Stomach smooth muscle (tissue), 2 donors: Measurements from ENCODE around the gene TMEM245.

ENCODE experiments used
- H3K27ac ChIP-seq: one replicate; pipeline ENCODE4 v1.7.0; 2013; ENCODE audit warnings: mild to moderate bottlenecking, low read length, inconsistent platforms
- H3K27me3 ChIP-seq, 2 donors: one replicate each; pipeline ENCODE4 v1.7.0; 2013; ENCODE audit warnings: low read length in 2 of 2; ENCODE audit not compliant: insufficient read depth in 2 of 2, control insufficient read depth in 1 of 2
- H3K36me3 ChIP-seq, 2 donors: one replicate each; pipeline ENCODE4 v1.7.0; 2013; ENCODE audit warnings: low read length in 2 of 2; ENCODE audit not compliant: control insufficient read depth in 2 of 2, insufficient read depth in 2 of 2
- H3K4me1 ChIP-seq: one replicate; pipeline ENCODE4 v1.7.0; 2013; ENCODE audit warnings: low read length; ENCODE audit not compliant: control insufficient read depth, insufficient read depth
- H3K4me3 ChIP-seq, 2 donors: one replicate each; pipeline ENCODE4 v1.7.0; 2013; ENCODE audit warnings: low read length in 2 of 2
- H3K9ac ChIP-seq, 2 donors: one replicate each; pipeline ENCODE4 v1.7.0; 2013; ENCODE audit warnings: low read length in 2 of 2, mild to moderate bottlenecking in 1 of 2
- H3K9me3 ChIP-seq, 2 donors: one replicate each; pipeline ENCODE4 v1.7.0; 2013; ENCODE audit warnings: low read length in 2 of 2; ENCODE audit not compliant: control insufficient read depth in 2 of 2
- donor health status: healthy.
- donor health status: Pancreatic carcinoma.

The TMEM245 gene

DNA sequence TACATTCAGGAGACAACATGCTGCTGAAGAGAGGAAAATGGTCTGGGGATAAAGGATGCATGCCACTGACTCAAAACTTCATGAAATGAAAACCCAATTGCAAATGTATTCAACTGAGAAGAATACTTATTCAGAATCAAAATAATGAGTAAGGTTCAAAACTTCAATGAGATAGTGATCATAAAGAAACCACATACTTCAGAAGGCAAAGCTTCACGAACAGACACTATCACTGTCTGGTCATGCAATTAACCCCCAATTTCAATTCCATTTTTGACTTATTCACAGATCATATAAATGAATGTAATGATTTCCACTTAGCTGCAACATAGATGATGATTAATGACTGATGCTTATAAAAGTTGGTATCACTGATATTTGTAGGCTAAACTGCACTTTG, 73.4 kb downstream of the TMEM245 start:
- no peak overlapping the region for H3K4me3 ChIP-seq
- H3K36me3 ChIP-seq: peaks cover 53 to 63% of the 10 kb centered on the region in 2 donors
- no peaks in the 10 kb centered on the region for H3K27me3 ChIP-seq
- H3K9me3 ChIP-seq: no peaks in the 10 kb centered on the region
- no peak overlapping the region for H3K27ac ChIP-seq
- H3K9ac ChIP-seq: no peak overlapping the region
- no peaks in the 10 kb centered on the region for H3K4me1 ChIP-seq

DNA sequence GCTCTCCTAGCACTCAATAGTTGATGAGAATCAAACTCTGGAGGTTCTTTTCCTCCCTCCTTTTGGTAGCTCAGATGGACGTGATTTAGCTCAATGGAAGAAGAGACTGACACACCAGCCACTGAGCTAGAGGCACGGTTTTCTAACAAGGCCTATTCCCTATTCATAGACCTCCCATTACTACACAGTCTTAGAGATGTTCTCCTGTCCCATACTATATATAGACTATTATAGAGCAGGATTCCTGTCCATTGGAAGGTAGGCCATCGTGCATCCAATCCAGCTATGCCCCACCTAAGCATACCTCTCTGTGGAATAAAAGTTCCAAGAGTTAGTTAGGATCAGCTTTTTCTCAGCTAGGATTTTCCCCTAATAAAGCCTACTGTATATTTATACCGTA, 76.2 kb downstream of the TMEM245 start:
- Histone ChIP-seq H3K27ac (no peak overlapping the region), H3K27me3 (no peaks in the 10 kb centered on the region), H3K4me3 (no peak overlapping the region), H3K4me1 (no peaks in the 10 kb centered on the region), H3K9me3 (no peaks in the 10 kb centered on the region), H3K9ac (no peak overlapping the region), H3K36me3 (peaks cover 42 to 46% of the 10 kb centered on the region in 2 donors)

DNA sequence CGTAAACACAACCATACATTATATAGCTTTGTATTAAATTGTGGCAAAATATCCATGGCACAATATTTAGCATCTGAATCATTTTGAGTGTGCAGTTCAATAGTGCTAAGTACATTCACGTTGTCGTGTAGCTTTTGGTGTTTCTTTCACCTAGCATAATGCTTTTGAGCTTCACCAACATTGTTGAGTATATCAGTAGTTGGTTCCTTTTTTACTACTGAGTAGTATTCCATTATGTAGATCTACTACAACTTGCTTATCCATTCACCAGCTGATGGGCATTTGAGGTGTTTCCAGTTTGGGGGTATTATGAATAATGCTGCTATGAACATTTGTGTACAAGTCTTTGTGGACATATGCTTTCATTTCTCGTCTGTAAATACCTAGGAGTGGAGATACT, 79.2 kb downstream of the TMEM245 start:
- peaks cover 6% of the 10 kb centered on the region for H3K4me1 ChIP-seq

DNA sequence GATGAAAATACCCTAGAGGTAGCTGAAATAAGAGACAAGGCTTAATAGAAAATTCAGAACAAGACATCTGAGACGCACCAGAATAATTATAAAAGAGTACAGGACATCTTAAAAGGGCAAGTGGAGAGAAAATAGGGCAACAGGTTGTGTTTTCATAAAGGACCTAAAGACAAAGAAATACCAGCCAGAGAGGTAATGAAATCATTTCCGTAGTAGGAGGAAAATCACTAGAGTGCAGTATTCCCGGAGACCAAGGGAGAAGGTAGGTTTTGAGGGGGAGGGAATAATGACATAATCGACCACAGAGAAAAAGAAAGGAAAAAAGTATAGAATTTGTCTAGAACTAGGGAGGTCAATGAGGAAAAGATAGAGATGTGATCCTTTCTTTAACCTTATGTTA, 80.2 kb downstream of the TMEM245 start:
- Histone ChIP-seq H3K4me3 (no peak overlapping the region), H3K9me3 (no peaks in the 10 kb centered on the region), H3K36me3 (peaks cover 23 to 27% of the 10 kb centered on the region in 2 donors), H3K4me1 (peaks cover 6% of the 10 kb centered on the region), H3K9ac (no peak overlapping the region), H3K27ac (no peak overlapping the region), H3K27me3 (no peaks in the 10 kb centered on the region)

More for the DNA sequence above, 79.2 kb downstream of the TMEM245 start:
- H3K36me3 ChIP-seq: peaks cover 30 to 31% of the 10 kb centered on the region in 2 donors
- H3K27ac ChIP-seq: no peak overlapping the region
- H3K9ac ChIP-seq: no peak overlapping the region
- H3K27me3 ChIP-seq: no peaks in the 10 kb centered on the region
- no peaks in the 10 kb centered on the region for H3K9me3 ChIP-seq
- H3K4me3 ChIP-seq: no peak overlapping the region

DNA sequence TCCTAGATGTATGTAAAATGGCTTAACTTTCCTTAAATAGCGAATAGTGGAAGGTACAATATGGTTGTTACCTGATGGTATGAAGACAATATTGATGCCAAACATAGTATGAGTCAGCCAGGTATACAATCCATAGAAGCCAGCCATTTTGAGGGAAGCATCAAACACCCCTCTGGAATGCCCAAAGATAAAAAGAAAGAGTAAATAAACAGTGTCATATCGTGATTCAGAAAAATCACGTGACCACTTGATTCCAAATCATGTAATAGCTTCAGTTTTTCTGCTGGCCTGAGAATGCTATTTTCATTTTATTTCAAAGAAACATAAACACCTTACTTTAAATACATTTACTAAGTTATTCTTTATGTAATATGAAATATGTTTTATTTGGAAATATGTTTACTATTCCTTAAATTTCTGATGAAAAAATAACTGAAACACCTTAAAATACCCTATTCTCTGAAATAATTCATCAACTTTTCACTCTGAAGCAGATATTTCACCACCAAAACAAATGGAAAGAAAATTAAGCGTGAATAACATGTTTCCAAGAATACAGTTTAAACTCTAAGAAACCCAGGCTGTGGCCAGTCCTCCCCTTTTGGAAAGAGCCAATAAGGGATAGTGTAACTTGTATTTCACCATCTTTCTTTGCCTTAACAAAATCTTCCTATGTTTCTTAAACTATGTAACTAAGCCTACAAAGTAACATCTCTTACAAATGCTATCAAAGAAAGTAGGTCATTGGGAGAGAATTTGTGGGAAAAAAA, 81.6 kb downstream of the TMEM245 start:
- peaks cover 20 to 23% of the 10 kb centered on the region in 2 donors for H3K36me3 ChIP-seq
- H3K27ac ChIP-seq: no peak overlapping the region
- no peak overlapping the region for H3K9ac ChIP-seq
- H3K4me1 ChIP-seq: peaks cover 6% of the 10 kb centered on the region
- H3K4me3 ChIP-seq: no peak overlapping the region
- no peaks in the 10 kb centered on the region for H3K9me3 ChIP-seq
- H3K27me3 ChIP-seq: no peaks in the 10 kb centered on the region

DNA sequence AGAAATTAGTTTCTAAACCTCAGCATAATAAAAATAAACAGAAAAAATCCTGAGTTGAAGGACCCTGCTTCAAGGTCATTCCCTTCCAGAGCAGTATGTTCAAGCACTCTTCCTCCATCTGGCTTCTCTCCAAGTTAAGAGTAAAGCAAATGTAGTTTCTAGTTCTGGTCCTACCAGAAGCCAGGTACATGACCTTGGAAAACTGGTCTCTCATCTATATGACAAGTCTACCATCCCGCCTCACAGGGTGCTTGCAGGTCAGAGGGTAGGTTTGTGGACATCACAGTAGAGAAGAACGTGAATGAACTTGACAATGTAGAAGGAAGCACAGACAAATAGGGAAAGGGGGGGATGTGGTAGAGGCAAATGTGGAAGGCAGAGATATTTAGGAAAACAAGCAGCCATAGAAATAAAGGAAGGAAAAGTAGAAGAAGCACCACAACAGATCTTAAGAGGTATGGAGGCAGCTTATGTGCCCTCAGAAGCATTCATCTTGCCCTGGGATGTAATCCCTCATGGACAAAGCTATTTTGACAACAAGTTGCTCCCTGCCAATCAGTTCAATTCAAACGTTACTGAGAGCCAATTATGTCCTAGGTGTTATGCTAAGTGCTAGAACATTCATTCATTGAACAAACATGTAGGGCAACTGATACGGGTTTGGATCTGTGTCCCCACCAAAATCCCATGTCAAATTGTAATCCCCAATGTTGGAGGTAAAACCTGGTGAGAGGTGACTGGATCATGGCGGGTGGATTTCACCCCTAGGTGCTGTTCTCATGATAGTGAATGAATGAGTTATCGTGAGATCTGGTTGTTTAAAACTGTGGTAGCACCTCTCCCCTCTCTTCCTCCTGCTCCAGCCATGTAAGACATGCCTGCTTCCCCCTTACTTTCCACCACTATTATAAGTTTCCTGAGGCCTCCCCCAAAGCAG, 82.7 kb downstream of the TMEM245 start:
- Histone ChIP-seq H3K27ac (no peak overlapping the region), H3K4me3 (no peak overlapping the region), H3K36me3 (peaks cover 18 to 20% of the 10 kb centered on the region in 2 donors), H3K9me3 (no peaks in the 10 kb centered on the region), H3K9ac (no peak overlapping the region), H3K4me1 (peaks cover 6% of the 10 kb centered on the region), H3K27me3 (no peaks in the 10 kb centered on the region)

DNA sequence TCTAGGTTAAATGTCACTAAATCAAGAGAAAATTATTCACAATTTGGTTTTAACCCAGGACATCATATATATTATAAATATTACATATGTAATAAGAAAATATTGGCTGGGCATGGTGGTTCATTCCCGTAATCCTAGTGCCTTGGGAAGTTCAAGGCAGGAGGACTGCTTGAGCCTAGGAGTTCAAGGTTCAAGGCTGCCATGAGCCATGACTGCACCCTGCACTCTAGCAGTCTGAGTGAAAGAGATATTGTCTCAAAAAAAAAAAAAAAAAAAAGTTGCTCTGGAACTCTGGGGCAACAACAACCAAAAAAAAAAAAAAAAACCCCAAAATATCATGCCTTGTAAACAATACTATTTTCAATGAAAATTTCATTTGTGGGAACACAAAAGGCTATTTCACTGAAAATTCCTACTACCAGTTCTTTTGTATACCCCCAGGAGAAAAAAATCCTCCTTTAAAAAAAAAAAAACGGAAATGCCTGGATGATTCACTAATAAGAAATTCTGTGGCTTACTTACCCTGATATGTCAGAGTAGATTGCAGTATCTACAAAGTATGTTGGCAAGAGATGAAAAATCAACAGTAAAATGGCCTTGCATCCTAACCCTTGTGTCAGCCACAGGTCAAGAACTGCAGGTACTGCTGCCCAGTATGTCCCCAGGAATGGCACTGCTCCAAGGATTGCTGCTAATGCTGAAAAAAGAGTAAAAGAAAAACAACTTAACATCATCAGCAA, 83.9 kb downstream of the TMEM245 start:
- Histone ChIP-seq H3K36me3 (peaks cover 15 to 23% of the 10 kb centered on the region in 2 donors), H3K9ac (no peak overlapping the region), H3K4me1 (peaks cover 6% of the 10 kb centered on the region), H3K9me3 (no peaks in the 10 kb centered on the region), H3K27ac (no peak overlapping the region), H3K27me3 (no peaks in the 10 kb centered on the region), H3K4me3 (no peak overlapping the region)

DNA sequence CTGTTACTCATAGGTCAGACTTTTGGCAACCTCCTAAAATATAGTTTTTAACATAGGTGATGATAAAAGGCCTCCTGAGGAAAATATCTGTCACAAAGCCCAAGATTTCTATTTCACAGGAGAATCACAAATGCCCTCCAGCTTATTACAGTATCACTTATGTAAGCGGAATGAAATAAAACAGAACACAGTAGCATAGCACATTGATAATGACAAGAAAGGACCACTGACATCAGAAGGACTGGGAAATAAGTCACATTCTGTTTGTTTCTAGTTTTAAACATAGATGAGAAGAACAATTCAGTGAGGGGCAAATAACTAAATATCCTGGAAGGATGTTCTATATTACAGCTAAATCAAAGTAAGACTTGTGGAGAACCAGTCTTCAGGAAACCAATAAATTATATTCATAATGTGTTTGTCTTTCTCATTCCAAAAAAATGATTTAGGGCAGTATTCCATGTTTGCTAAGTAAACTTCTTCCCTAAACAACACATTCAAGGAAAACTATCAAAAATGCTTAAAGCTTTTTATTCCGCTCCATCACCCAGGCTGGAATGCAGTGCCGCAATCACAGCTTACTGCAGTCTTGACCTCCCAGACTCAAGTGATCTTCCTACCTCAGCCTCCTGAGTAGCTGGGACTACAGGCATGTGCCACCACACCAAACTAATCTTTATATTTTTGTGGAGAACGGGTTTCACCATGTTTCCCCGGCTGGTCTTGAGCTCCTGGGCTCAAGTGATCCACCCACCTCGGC, 85.6 kb downstream of the TMEM245 start:
- H3K4me1 ChIP-seq: peaks cover 6% of the 10 kb centered on the region
- no peaks in the 10 kb centered on the region for H3K9me3 ChIP-seq
- H3K9ac ChIP-seq: no peak overlapping the region
- no peak overlapping the region for H3K27ac ChIP-seq
- H3K4me3 ChIP-seq: no peak overlapping the region
- H3K27me3 ChIP-seq: no peaks in the 10 kb centered on the region
- peaks cover 14 to 21% of the 10 kb centered on the region in 2 donors for H3K36me3 ChIP-seq

DNA sequence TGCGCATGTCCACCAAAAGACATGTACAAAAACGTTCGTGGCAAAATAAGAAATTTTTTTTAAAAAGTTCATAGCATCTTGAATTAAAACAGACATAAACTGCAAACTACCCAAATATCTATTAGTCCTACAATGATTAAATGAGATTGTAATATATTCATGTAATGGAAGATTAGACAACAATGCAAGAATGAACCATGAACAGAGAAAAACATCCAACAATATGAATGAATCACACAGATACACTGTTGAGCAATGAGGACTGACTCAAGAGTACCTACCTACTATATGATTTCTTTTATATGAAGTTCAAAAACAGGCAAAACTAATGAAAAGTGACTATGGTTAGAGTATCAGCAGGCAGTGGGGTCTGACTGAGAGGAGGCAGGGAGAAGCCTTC, 88.5 kb downstream of the TMEM245 start:
- peaks cover 5 to 14% of the 10 kb centered on the region in 2 donors for H3K36me3 ChIP-seq
- no peaks in the 10 kb centered on the region for H3K9me3 ChIP-seq
- no peak overlapping the region for H3K27ac ChIP-seq
- H3K27me3 ChIP-seq: no peaks in the 10 kb centered on the region
- H3K4me1 ChIP-seq: peaks cover 8% of the 10 kb centered on the region
- no peak overlapping the region for H3K4me3 ChIP-seq
- no peak overlapping the region for H3K9ac ChIP-seq

DNA sequence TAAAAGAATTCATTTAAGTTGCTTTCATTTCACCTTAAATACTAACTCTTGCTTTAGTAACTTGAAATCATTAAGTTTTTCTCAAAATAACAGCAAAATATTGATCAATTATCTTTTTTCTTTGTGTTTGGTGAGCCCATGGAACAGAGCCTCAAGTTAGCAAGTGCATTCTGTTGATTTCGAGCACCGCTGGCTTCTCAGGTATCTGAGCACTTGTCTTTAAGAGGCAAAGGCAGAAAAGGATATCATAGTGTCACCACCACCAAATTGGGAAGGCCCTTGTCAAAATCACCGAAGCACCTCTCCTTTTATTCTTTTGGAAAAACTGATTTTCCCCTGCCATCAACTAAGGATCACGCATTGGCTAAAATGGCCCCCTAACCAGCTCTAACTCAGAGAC, 89.3 kb downstream of the TMEM245 start:
- no peak overlapping the region for H3K27ac ChIP-seq
- no peaks in the 10 kb centered on the region for H3K27me3 ChIP-seq
- H3K4me1 ChIP-seq: peaks cover 5% of the 10 kb centered on the region
- no peaks in the 10 kb centered on the region for H3K9me3 ChIP-seq
- no peak overlapping the region for H3K4me3 ChIP-seq
- H3K9ac ChIP-seq: no peak overlapping the region
- H3K36me3 ChIP-seq: peaks cover 5 to 14% of the 10 kb centered on the region in 2 donors
